OCI-LY7 (cell line): ENCODE results near the gene CCDC9B. TPM values are rescaled to one million over a fixed set of nuclear protein-coding genes. Genes with fewer than 3 reads are reported as not detected.

Experiments
- BruUV-seq: library from RNA; stranded (reverse); fragments of 400-500 nt; replicated peaks from 2 replicates; lab custom pipeline; 2021; lab: Mats Ljungman, UMichigan
- CTCF ChIA-PET: fragments of 300-600 bp; sonication (Branson Sonifier 250); formaldehyde crosslinking; loops from one replicate; lab custom pipeline; 2022; ENCODE audit warnings: antibody characterized with exemption; ENCODE audit not compliant: unreplicated experiment; lab: Charles Lee
- POLR2A ChIA-PET: fragments of 300-600 bp; sonication (Branson Sonifier 250); formaldehyde crosslinking; loops from one replicate; lab custom pipeline; 2022; ENCODE audit warnings: antibody characterized with exemption; lab: Charles Lee
- DNase-seq: peaks from one replicate; pipeline ENCODE4 v3.0.0-alpha.2; 2015; ENCODE audit warnings: low spot score
- H2AFZ ChIP-seq: fragments of 200-600 bp; sonication (generic), shearing (Covaris generic); 2 replicates; pipeline ENCODE4 v1.6.1; 2014; ENCODE audit warnings: mild to moderate bottlenecking, antibody characterized with exemption, low read length, moderate library complexity
- H3K27ac ChIP-seq: fragments of 200-600 bp; sonication (generic); 2 replicates; pipeline ENCODE4 v1.5.1; 2014; ENCODE audit warnings: mixed run types, low read depth, mild to moderate bottlenecking, moderate library complexity, low read length, inconsistent platforms; ENCODE audit not compliant: poor library complexity, severe bottlenecking
- H3K36me3 ChIP-seq: fragments of 200-600 bp; sonication (generic); 2 replicates; pipeline ENCODE4 v1.6.1; 2014; ENCODE audit warnings: mild to moderate bottlenecking, antibody characterized with exemption, low read length, moderate library complexity, mixed read lengths; ENCODE audit not compliant: insufficient read depth
- H3K4me1 ChIP-seq: fragments of 200-600 bp; sonication (generic); 2 replicates; pipeline ENCODE4 v1.5.1; 2014; ENCODE audit warnings: mild to moderate bottlenecking, low read length; ENCODE audit not compliant: insufficient read depth, poor library complexity, severe bottlenecking
- H3K4me2 ChIP-seq: fragments of 200-600 bp; sonication (generic); 2 replicates; pipeline ENCODE4 v1.6.1; 2014; ENCODE audit warnings: mild to moderate bottlenecking, low read length
- H3K4me3 ChIP-seq: fragments of 200-600 bp; sonication (generic); 2 replicates; pipeline ENCODE4 v1.5.1; 2014; ENCODE audit warnings: mild to moderate bottlenecking, low read depth, low read length; ENCODE audit not compliant: poor library complexity, severe bottlenecking
- H3K79me2 ChIP-seq: fragments of 200-600 bp; sonication (generic); 2 replicates; pipeline ENCODE4 v1.6.1; 2016; ENCODE audit warnings: low read depth, mild to moderate bottlenecking, low read length, moderate library complexity, mixed read lengths; ENCODE audit not compliant: insufficient read depth
- H3K9me2 ChIP-seq: fragments of 200-600 bp; sonication (generic); 2 replicates; pipeline ENCODE4 v1.6.1; 2016; ENCODE audit warnings: mild to moderate bottlenecking, low read length, mixed read lengths; ENCODE audit not compliant: insufficient read depth
- H3K9me3 ChIP-seq: fragments of 200-600 bp; sonication (generic); 2 replicates; pipeline ENCODE4 v1.6.1; 2014; ENCODE audit warnings: mild to moderate bottlenecking, mixed run types, low read length, mixed read lengths
- H4K20me1 ChIP-seq: fragments of 200-600 bp; sonication (generic); 2 replicates; pipeline ENCODE4 v1.6.1; 2014; ENCODE audit warnings: mild to moderate bottlenecking, antibody characterized with exemption, low read length, moderate library complexity, mixed read lengths; ENCODE audit not compliant: insufficient read depth
- EZH2phosphoT487 ChIP-seq: fragments of 200-600 bp; sonication (generic); IDR thresholded peaks from 2 replicates; pipeline ENCODE4 v1.6.1; 2018; ENCODE audit warnings: low read depth, borderline replicate concordance, mild to moderate bottlenecking, mixed run types, antibody characterized with exemption, low read length, moderate library complexity, mixed read lengths
- intact Hi-C: fragments of 100-400 bp; cut with micrococcal nuclease; formaldehyde crosslinking; loops from one replicate; pipeline ENCODE4 v1.10.0; 2022; ENCODE audit not compliant: unreplicated experiment
- total RNA-seq, 2 experiments: library from RNA; depleted of rRNA in 1 of 2; stranded (reverse); fragments of >200 nt in 1 of 2; shearing (Covaris generic) in 1 of 2; gene quantifications; 2 replicates each; pipeline ENCODE4 v1.2.3, GENCODE V29; 2014 to 2022
- TF ChIP-seq, protein P1 (sequence below): fragments of 200-600 bp; sonication (generic); conservative IDR thresholded peaks from 2 replicates; pipeline ENCODE4 v1.5.1; 2014; ENCODE audit warnings: mild to moderate bottlenecking, antibody characterized with exemption, low read length, moderate library complexity, mixed read lengths

CCDC9B gene
- total RNA-seq, 2 experiments from 2014 or later = 1.4 TPM; not detected in 1

- Histone ChIP-seq H4K20me1 (no peaks in the 10 kb centered on the region), H2AFZ (no peak overlapping the region), H3K4me3 (no peak overlapping the region), H3K9me3 (no peaks in the 10 kb centered on the region), H3K4me2 (no peak overlapping the region), H3K79me2 (no peaks in the 10 kb centered on the region), H3K27ac (no peak overlapping the region), H3K9me2 (no peaks in the 10 kb centered on the region), H3K4me1 (peaks cover 11% of the 10 kb centered on the region), H3K36me3 (no peaks in the 10 kb centered on the region)
- ChIA-PET POLR2A (no interaction called here), CTCF (no interaction called here)
- intact Hi-C loops = no loop called here
- DNase-seq = no peak
- no TSS peak for BruUV-seq
- TF ChIP-seq EZH2phosphoT487 = no peak
- TF ChIP-seq, protein P1, sequence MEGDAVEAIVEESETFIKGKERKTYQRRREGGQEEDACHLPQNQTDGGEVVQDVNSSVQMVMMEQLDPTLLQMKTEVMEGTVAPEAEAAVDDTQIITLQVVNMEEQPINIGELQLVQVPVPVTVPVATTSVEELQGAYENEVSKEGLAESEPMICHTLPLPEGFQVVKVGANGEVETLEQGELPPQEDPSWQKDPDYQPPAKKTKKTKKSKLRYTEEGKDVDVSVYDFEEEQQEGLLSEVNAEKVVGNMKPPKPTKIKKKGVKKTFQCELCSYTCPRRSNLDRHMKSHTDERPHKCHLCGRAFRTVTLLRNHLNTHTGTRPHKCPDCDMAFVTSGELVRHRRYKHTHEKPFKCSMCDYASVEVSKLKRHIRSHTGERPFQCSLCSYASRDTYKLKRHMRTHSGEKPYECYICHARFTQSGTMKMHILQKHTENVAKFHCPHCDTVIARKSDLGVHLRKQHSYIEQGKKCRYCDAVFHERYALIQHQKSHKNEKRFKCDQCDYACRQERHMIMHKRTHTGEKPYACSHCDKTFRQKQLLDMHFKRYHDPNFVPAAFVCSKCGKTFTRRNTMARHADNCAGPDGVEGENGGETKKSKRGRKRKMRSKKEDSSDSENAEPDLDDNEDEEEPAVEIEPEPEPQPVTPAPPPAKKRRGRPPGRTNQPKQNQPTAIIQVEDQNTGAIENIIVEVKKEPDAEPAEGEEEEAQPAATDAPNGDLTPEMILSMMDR = no peak
Observed at GRCh38 chr15:40361640-40362039, 20.9 kb upstream of the CCDC9B start.

GRCh38 chr15:40360015-40360414 lies 19.3 kb upstream of the CCDC9B start:
- H4K20me1 ChIP-seq = no peaks in the 10 kb centered on the region
- no TSS peak for BruUV-seq
- ChIA-PET CTCF (no interaction called here), POLR2A (no interaction called here)
- no peak overlapping the region for H3K4me2 ChIP-seq
- no peaks in the 10 kb centered on the region for H3K9me3 ChIP-seq
- H3K9me2 ChIP-seq = no peaks in the 10 kb centered on the region
- H3K79me2 ChIP-seq = no peaks in the 10 kb centered on the region
- H3K27ac ChIP-seq = no peak overlapping the region
- no peak overlapping the region for H3K4me3 ChIP-seq
- TF ChIP-seq EZH2phosphoT487 = no peak
- TF ChIP-seq, protein P1 = no peak
- intact Hi-C loops = no loop called here
- H2AFZ ChIP-seq = no peak overlapping the region
- peaks cover 11% of the 10 kb centered on the region for H3K4me1 ChIP-seq
- H3K36me3 ChIP-seq = no peaks in the 10 kb centered on the region
- no peak for DNase-seq

- H3K4me2 ChIP-seq = peak overlapping the region; percentile 96
- BruUV-seq = no TSS peak
- no peaks in the 10 kb centered on the region for H3K9me3 ChIP-seq
- no peak overlapping the region for H3K27ac ChIP-seq
- peak; percentile 75 for DNase-seq
- peaks cover 11% of the 10 kb centered on the region for H3K4me1 ChIP-seq
- H2AFZ ChIP-seq = peak overlapping the region; percentile 74; the same call in 1 of the 2 replicates
- H3K4me3 ChIP-seq = peak overlapping the region; percentile 80
- intact Hi-C loops = no loop called here
- TF ChIP-seq EZH2phosphoT487 = no peak
- TF ChIP-seq, protein P1 = peak; percentile 62
- no peaks in the 10 kb centered on the region for H3K36me3 ChIP-seq
- no peaks in the 10 kb centered on the region for H4K20me1 ChIP-seq
- H3K79me2 ChIP-seq = no peaks in the 10 kb centered on the region
- POLR2A ChIA-PET = no interaction called here
- CTCF ChIA-PET = interaction anchor here (0.7 kb wide), 1 partner anchor 48 kb away, joined by 3 read pairs; no protein-coding TSS in a partner anchor
- no peaks in the 10 kb centered on the region for H3K9me2 ChIP-seq
Observed at GRCh38 chr15:40358471-40359353, 18.0 kb upstream of the CCDC9B start.
